Adrenal gland (tissue), 12 donors: Measurements from ENCODE around the gene TCAIM. TPM values are rescaled to one million over a fixed set of nuclear protein-coding genes. Genes with fewer than 3 reads are reported as not detected.

Source experiments
- DNase-seq, 7 donors: peaks; one replicate each; pipeline ENCODE4 v3.0.0-alpha.2; 2019 to 2020
- H3K27ac ChIP-seq, 5 donors: fragments of 200-600 bp; sonication (generic) in 4 of 5; 1 replicate in 3 of 5; 2 replicates in 2 of 5; pipeline versions ENCODE4 v1.5.1 to v1.8.0; 2016 to 2020; ENCODE audit warnings: mild to moderate bottlenecking in 1 of 5
- H3K27me3 ChIP-seq: fragments of 200-600 bp; 2 replicates; pipeline ENCODE4 v1.8.0; 2021
- H3K36me3 ChIP-seq, 2 donors: fragments of 200-600 bp; replicated peaks in 1 of 2; 1 replicate in 1 of 2; 2 replicates in 1 of 2; pipeline versions ENCODE4 v1.5.1 to v1.8.0; 2018 to 2022
- H3K4me1 ChIP-seq, 2 donors: fragments of 200-600 bp; replicated peaks in 1 of 2; 1 replicate in 1 of 2; 2 replicates in 1 of 2; pipeline versions ENCODE4 v1.5.1 to v1.8.0; 2018 to 2021
- H3K4me3 ChIP-seq, 4 donors: fragments of 200-600 bp; sonication (generic) in 3 of 4; one replicate each; pipeline ENCODE4 v1.5.1; 2016 to 2018
- H3K9me3 ChIP-seq, 3 donors: fragments of 200-600 bp; sonication (generic) in 1 of 3; replicated peaks in 1 of 3; 1 replicate in 2 of 3; 2 replicates in 1 of 3; pipeline versions ENCODE4 v1.5.1 to v1.8.0; 2016 to 2021
- CTCF ChIP-seq, 6 experiments: fragments of 450-650 bp in 4 of 6; fragments of 200-600 bp in 2 of 6; sonication (generic) in 1 of 6; IDR thresholded peaks; 1 replicate in 5 of 6; 2 replicates in 1 of 6; pipeline versions ENCODE4 v1.5.1 to v1.8.0; 2016 to 2021; ENCODE audit warnings: antibody characterized with exemption in 6 of 6, mild to moderate bottlenecking in 2 of 6, moderate library complexity in 1 of 6
- POLR2A ChIP-seq, 2 donors: fragments of 450-650 bp; IDR thresholded peaks; one replicate each; pipeline ENCODE4 v1.6.1; 2017; ENCODE audit warnings: antibody characterized with exemption in 2 of 2, mild to moderate bottlenecking in 2 of 2, moderate library complexity in 1 of 2
- WGBS, 4 donors: extraction: QIAGEN DNeasy Blood & Tissue Kit in 2 of 4; methylation state at CpG; one replicate each; pipeline versions ENCODE4 v1.1.5 to v1.1.7; 2013 to 2017; 5-methylcytosine and 5-hydroxymethylcytosine counted together
- intact Hi-C, 2 donors: fragments of 100-400 bp; cut with DNase I; formaldehyde crosslinking; loops; one replicate each; pipeline versions ENCODE4 v1.14.1 to v1.15.0; 2022 to 2023
- polyA plus RNA-seq, 3 donors: library from polyadenylated mRNA; stranded (reverse); fragments of 200-250 nt in 2 of 3; fragments of 350-450 nt in 1 of 3; fragmentation: Illumina TruSeq in 1 of 3; extraction: RNeasy Lipid Tissue Mini Kit (QIAGEN cat#74804) in 1 of 3; gene quantifications; one replicate each; pipeline ENCODE4 v1.2.3, GENCODE V29; 2013 to 2014
- total RNA-seq, 9 donors: library from RNA; depleted of rRNA in 4 of 9; stranded (reverse); fragments of >200 nt in 4 of 9; fragments of 120-200 nt in 1 of 9; fragmentation: NEBNext Ultra II Directional in 1 of 9; extraction: Animal tissue kit (Norgen Biotek cat#: 25700) in 1 of 9; gene quantifications; one replicate each; pipeline versions ENCODE4 v1.1.0 to v1.2.4, GENCODE V29; 2013 to 2023
- donor health status: healthy with polysubstance abuse.
- donor health status: Bipolar disorder and iron deficiency.
- donor health status: DM: yes; HTN: yes; CAD: no.
- donor health status: DM: no; HTN: no; CAD: no.
- donor health status: DM: no; HTN: no; CAD: no.
- donor health status: DM: yes; HTN: yes; CAD: no.

TCAIM gene
- total and polyA plus RNA-seq, 12 donors: 11.8 to 51.9 (median 31.8) TPM

- H3K27me3 ChIP-seq: no peaks in the 10 kb centered on the region
- WGBS, 4 donors: 85 to 99% (median 94%) methylated on average over 6 of the region's 6 CpGs
- peak in 1 of 7 donors; percentile 21 for DNase-seq
Measured at GRCh38 chr3:44421280-44421679, 82.7 kb downstream of the TCAIM start.

GRCh38 chr3:44424758-44425157 is 86.2 kb downstream of the TCAIM start:
- Histone ChIP-seq H3K27ac (no peak overlapping the region), H3K9me3 (no peaks in the 10 kb centered on the region), H3K36me3 (no peaks in the 10 kb centered on the region), H3K4me3 (no peak overlapping the region), H3K4me1 (no peaks in the 10 kb centered on the region), H3K27me3 (no peaks in the 10 kb centered on the region)
- intact Hi-C loops: no loop called here
- DNase-seq: no peak
- no peak for TF ChIP-seq POLR2A (IDR thresholded peaks at IDR 0.05)
- 68 to 94% (median 76%) methylated on average over 2 to 3 of the region's 3 CpGs for WGBS, 4 donors

More at GRCh38 chr3:44421280-44421679, 82.7 kb downstream of the TCAIM start:
- Histone ChIP-seq H3K27ac (no peak overlapping the region), H3K4me1 (no peaks in the 10 kb centered on the region), H3K36me3 (no peaks in the 10 kb centered on the region), H3K4me3 (no peak overlapping the region), H3K9me3 (no peaks in the 10 kb centered on the region)
- no peak for TF ChIP-seq POLR2A (IDR thresholded peaks at IDR 0.05)
- intact Hi-C loops: no loop called here

- Histone ChIP-seq H3K9me3 (no peaks in the 10 kb centered on the region), H3K36me3 (no peaks in the 10 kb centered on the region), H3K27me3 (no peaks in the 10 kb centered on the region), H3K4me3 (no peak overlapping the region), H3K27ac (no peak overlapping the region), H3K4me1 (no peaks in the 10 kb centered on the region)
- intact Hi-C loops: no loop called here
- TF ChIP-seq POLR2A (IDR thresholded peaks at IDR 0.05): no peak
- TF ChIP-seq CTCF (IDR thresholded peaks at IDR 0.05): no peak
- DNase-seq: no peak
- WGBS, 4 donors: 79 to 86% (median 81%) methylated on average over 3 of the region's 3 CpGs
Measured at GRCh38 chr3:44427683-44428082, 89.1 kb downstream of the TCAIM start.

- WGBS, 4 donors: 70 to 91% (median 80%) methylated on average over 5 to 7 of the region's 7 CpGs
- Histone ChIP-seq H3K4me3 (no peak overlapping the region), H3K9me3 (no peaks in the 10 kb centered on the region), H3K4me1 (no peaks in the 10 kb centered on the region), H3K27ac (no peak overlapping the region), H3K27me3 (no peaks in the 10 kb centered on the region), H3K36me3 (no peaks in the 10 kb centered on the region)
- TF ChIP-seq CTCF (IDR thresholded peaks at IDR 0.05) (no peak), POLR2A (IDR thresholded peaks at IDR 0.05) (no peak)
- intact Hi-C loops: no loop called here
- no peak for DNase-seq
Measured at GRCh38 chr3:44428910-44429309, 90.3 kb downstream of the TCAIM start.

- Histone ChIP-seq H3K27me3 (no peaks in the 10 kb centered on the region), H3K4me1 (no peaks in the 10 kb centered on the region), H3K9me3 (no peaks in the 10 kb centered on the region), H3K36me3 (no peaks in the 10 kb centered on the region), H3K27ac (no peak overlapping the region), H3K4me3 (no peak overlapping the region)
- 88 to 94% (median 90%) methylated on average over 6 of the region's 6 CpGs for WGBS, 4 donors
- no peak for DNase-seq
- intact Hi-C loops: no loop called here
- no peak for TF ChIP-seq CTCF (IDR thresholded peaks at IDR 0.05)
Measured at GRCh38 chr3:44429459-44429858, 90.9 kb downstream of the TCAIM start.
